KOPT-K1 (cell line): ENCODE results near the gene PRKCH.

Source experiments
- H3K27ac ChIP-seq: fragments of 200-600 bp; sonication (generic); 2 replicates; pipeline ENCODE4 v1.5.1; 2016; ENCODE audit warnings: antibody characterized with exemption, mild to moderate bottlenecking, low read depth, low read length; ENCODE audit not compliant: poor library complexity, severe bottlenecking
- H3K36me3 ChIP-seq: fragments of 200-600 bp; sonication (generic); 2 replicates; pipeline ENCODE4 v1.5.1; 2017; ENCODE audit warnings: antibody characterized with exemption, mild to moderate bottlenecking, low read length, moderate library complexity; ENCODE audit not compliant: insufficient read depth
- H3K9me3 ChIP-seq: fragments of 200-600 bp; sonication (generic); 2 replicates; pipeline ENCODE4 v1.5.1; 2017; ENCODE audit warnings: antibody characterized with exemption, low read length, mild to moderate bottlenecking; ENCODE audit not compliant: insufficient read depth, poor library complexity, severe bottlenecking

PRKCH gene

GRCh38 chr14:61357123-61357522 lies 35.7 kb downstream of the PRKCH start:
- Histone ChIP-seq H3K36me3 (peaks cover 60% of the 10 kb centered on the region), H3K27ac (peak overlapping the region; percentile 42), H3K9me3 (no peaks in the 10 kb centered on the region)

DNA sequence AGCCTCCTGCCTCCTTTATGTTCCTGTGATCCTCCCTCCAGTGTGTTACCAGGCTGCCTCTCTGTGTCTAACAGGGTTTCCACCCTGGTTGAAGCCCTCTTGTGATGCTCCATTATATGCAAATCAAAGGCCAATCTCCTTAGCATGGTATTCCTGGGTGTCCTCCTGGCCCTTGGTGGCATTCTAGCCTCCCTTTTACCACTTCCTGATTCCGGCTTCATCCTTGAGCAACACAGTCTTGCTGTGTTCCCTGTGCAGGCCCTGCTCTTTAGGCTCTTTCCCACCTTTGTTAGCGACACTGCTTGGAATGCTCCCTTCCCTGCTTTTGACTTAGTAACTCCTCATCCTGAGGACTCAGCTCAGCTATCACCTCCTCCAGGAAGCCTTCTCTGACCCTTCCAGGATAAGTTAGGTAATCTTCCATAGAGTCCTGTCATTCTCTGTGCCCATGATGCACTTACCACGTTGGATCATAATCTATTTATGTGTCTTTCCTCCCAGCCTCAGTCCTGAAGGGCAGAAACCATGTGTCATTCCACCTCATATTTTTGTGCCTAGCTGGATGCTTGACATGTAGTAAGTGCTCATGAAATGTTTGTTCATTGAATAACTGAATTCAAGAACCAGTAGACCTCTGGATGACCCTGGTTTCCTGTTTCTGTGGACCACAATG lies 37.3 kb downstream of the PRKCH start:
- H3K27ac ChIP-seq = peak overlapping the region; percentile 42
- H3K36me3 ChIP-seq = peaks cover 58% of the 10 kb centered on the region
- no peaks in the 10 kb centered on the region for H3K9me3 ChIP-seq

DNA sequence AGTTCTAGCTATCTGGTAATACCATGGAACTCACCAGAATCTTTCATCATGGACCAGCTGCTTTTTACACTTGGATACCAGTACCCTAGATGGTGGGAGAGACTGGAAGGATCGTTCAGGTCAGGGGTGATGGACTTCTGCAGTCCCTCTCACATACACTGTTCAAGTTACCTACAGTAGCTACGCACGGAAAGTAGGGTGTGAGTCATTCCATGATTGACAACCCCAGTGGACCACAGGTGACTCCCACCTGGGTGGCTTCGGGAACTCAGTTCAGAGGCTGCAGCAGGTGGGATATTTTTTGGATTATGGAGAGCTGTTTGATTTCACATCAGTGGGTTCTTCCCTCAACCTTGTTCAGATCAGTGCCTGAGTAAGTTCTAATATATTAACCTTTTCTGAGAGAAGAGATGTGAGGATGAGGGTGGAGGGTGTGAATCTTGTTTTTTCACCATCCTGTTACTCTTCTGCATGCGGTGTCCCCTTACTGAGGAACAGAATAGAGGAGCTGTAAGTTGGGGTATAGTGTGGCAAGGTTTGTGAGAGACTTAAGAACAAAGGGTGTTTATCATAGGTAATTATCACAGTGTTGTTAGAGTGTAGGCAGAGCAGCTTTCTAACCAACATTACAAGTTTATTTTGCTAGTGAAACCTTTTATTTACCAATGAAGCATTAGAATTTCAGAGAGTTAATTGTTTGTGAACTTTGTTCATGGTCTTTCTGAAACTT lies 39.6 kb downstream of the PRKCH start:
- H3K9me3 ChIP-seq = no peaks in the 10 kb centered on the region
- peaks cover 50% of the 10 kb centered on the region for H3K36me3 ChIP-seq
- peak overlapping the region; percentile 8 for H3K27ac ChIP-seq

- Histone ChIP-seq H3K36me3 (peaks cover 38% of the 10 kb centered on the region), H3K9me3 (no peaks in the 10 kb centered on the region), H3K27ac (no peak overlapping the region)
Observed at GRCh38 chr14:61362072-61362750, 40.8 kb downstream of the PRKCH start.

DNA sequence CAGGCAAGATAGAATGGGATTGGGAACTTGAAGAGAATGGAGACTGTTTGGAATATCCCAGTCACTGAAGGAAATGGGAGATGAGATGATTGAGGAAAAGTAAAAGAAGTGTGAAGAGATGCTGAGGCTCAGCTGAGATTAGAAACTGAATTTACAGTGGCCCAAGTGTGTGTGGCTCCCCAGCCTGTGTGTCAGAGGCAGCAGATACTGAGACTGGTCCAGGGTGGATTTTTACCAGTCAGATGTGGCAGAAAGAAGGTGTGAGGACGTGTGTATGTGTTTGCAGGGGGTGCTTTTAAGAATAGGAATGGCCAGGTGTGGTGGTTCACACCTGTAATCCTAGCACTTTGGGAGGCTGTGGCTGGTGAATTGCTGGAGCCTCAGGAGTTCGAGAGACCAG lies 42.9 kb downstream of the PRKCH start:
- Histone ChIP-seq H3K27ac (no peak overlapping the region), H3K36me3 (peaks cover 18% of the 10 kb centered on the region; the same call in 1 of the 2 replicates), H3K9me3 (no peaks in the 10 kb centered on the region)

DNA sequence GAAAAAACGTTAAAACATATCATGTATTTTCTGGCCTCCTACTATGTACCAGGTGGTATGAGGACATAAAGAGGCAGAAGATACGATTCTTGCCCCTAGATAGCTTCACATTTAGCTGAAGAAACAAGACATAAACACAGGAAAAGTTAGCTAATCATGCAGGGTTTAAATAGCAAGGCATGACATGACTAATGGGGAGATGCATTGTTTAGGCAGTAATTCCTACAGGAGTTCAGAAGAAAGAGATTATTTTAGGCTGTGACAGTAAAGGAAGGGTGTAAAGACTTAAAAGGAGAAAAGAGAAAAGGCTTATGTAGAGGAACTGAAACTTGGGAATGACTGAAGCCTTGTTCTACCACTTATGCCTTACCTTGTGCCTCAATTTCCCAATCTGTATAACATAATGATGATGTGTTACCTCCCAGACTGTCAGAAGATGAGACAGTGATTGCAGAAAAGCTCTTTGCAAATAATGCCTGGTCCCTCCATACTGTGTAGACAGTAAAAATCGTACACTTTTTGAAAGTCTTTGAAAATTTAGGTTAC lies 44.4 kb downstream of the PRKCH start:
- H3K36me3 ChIP-seq = peaks cover 5% of the 10 kb centered on the region; the same call in 1 of the 2 replicates
- H3K27ac ChIP-seq = no peak overlapping the region
- no peaks in the 10 kb centered on the region for H3K9me3 ChIP-seq

DNA sequence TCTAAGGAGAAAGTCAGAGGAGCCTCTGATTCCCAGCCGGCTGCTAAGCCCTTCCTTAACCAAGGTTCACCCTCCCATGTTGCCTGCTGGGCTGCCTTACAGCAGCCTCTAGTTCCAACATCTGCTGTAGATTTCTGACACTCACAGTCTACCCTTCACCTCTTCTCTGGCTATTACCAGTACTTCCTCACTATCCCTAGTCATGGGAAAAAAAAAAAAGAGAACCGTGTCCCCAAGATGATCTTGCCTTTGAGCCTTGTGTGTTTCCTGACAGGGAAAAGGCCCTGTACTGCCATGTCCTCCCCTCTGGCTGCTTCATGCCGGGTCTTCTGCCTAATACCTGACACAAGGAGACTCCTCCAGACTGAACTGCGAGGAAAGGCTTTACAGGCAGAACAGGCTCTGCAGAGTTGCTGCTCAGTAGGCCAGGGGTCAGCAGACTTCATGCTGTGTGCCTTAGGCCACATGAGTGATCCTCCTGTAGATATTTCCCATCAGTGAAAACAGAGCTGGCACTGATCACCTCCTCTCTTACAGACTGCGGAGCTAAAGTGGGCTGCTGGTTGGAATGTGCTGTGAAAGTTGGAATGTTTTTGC lies 46.8 kb downstream of the PRKCH start:
- peaks cover 20% of the 10 kb centered on the region for H3K9me3 ChIP-seq
- peaks cover 19% of the 10 kb centered on the region for H3K36me3 ChIP-seq
- peak overlapping the region; percentile 44 for H3K27ac ChIP-seq

DNA sequence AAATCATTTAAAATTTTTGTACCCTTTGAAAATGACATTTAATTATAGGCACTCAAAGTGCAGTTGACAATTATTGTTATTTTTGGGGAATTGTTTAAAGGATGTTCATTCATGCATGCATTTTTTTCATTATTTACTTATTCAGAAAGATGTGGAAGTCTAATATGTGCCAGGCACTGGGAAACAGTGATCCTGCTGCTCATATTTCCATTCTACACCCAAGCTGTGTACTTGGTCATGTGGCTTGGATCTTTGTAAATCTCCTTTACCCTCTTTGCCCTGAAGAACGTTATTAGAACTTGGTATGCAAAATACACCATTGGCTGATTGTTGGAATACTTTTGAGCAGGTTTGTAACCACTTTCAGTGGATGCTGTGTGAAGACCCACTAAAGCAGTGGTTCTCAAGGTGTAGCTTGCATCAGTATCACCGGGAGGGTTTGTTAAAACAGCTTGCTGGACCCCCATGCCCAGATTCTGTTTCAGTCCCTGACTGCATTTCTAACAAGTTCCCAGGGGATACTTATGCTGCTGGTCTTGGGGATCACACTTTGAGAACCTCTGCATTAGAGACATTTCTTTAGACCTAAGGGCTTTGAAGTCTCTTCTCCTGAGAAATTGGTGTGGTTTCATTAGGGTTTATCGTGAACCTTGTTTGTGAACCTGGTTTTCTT lies 47.5 kb downstream of the PRKCH start:
- Histone ChIP-seq H3K27ac (peak overlapping the region; percentile 48), H3K36me3 (peaks cover 26% of the 10 kb centered on the region), H3K9me3 (peaks cover 27% of the 10 kb centered on the region)

DNA sequence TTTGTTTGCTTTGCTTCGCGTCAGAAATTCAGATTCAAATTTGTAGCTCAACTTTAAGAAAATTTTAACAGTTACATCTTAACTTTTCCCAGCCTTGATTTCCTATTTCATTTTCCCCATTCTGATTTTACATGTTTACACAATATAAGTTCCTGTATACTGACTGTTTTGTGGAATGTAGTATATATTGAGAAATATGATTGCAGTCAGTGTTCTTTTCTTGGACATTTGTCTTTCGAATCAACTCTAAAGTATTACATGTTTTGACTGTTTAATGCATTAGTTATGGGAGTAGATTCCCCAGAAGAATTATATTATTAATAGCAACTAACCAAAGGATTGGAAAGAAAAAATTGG lies 48.1 kb downstream of the PRKCH start:
- Histone ChIP-seq H3K36me3 (peaks cover 31% of the 10 kb centered on the region), H3K9me3 (peaks cover 32% of the 10 kb centered on the region), H3K27ac (peak overlapping the region; percentile 48)

GRCh38 chr14:61372379-61372778 lies 51.0 kb downstream of the PRKCH start:
- Histone ChIP-seq H3K9me3 (peaks cover 52% of the 10 kb centered on the region), H3K27ac (no peak overlapping the region), H3K36me3 (peaks cover 51% of the 10 kb centered on the region)

DNA sequence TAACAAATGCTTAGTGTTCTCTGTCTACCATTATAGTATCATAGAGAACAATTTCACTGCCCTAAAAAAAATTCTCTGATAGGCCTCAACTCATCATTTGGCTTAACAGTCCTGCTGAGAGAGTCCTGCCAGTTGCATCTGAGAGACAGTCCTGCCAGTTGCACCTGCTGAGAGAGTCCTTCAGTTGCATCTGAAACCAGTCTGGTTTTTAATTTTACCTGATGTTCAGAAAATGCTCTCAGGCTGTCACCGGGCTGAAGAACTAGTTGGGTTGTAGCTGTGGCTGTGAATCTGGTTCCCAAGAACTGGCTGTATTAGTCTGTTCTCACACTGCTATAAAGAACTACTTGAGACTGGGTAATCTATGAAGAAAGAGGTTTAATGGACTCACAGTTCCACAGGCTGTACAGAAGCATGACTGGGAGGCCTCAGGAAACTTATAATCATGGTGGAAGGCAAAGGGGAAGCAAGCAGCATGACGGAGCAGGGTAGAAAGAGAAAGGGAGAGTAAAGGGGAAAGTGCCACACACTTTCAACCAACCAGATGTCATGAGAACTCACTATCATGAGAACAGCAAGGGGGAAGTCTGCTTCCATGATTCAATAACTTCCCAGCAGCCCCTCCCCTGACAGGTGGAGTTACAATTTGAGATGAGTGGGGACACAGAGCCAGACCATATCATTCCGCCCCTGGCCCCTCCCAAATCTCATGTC lies 51.6 kb downstream of the PRKCH start:
- H3K9me3 ChIP-seq = peaks cover 52% of the 10 kb centered on the region
- peaks cover 51% of the 10 kb centered on the region for H3K36me3 ChIP-seq

GRCh38 chr14:61374284-61374683 lies 52.9 kb downstream of the PRKCH start:
- Histone ChIP-seq H3K9me3 (peaks cover 52% of the 10 kb centered on the region), H3K36me3 (peaks cover 60% of the 10 kb centered on the region), H3K27ac (no peak overlapping the region)

More for the DNA sequence above, 51.6 kb downstream of the PRKCH start:
- H3K27ac ChIP-seq = no peak overlapping the region

DNA sequence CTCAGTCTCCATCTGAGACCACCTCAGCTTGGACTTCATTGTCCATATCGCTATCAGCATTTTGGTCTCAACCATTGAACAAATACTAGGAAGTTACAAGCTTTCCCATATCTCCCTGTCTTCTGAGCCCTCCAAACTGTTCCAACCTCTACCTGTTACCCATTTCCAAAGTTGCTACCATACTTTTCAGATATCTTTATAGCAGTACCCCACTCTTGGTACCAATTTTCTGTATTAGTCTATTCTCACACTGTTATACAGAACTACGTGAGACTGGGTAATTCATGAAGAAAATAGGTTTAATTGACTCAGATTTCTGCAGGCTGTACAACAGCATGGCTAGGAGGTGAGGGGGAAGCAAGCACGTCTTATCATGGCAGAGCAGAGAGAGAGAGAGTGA lies 53.8 kb downstream of the PRKCH start:
- no peak overlapping the region for H3K27ac ChIP-seq
- H3K9me3 ChIP-seq = peaks cover 52% of the 10 kb centered on the region
- H3K36me3 ChIP-seq = peaks cover 63% of the 10 kb centered on the region

DNA sequence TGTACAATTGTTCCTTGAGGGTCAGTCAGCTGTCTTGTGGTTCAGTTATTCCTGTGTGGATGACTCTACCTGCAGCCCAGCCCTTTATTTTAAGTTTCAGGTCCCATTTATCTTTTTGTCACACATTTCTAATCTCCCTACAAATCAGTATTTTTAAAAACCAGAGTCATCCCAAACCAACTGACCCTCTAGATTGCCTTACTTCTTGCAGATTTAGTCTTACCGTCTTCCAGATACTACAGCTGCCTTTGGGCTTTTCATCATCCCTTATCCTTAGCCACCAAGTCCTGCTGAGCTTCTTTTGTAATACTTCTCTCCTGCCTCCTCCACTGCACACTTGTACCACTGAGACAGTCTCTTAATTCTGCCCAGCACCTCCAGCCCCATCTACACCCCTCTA lies 54.9 kb downstream of the PRKCH start:
- peaks cover 69% of the 10 kb centered on the region for H3K36me3 ChIP-seq
- H3K9me3 ChIP-seq = peaks cover 51% of the 10 kb centered on the region
- H3K27ac ChIP-seq = no peak overlapping the region
